Measurements from ENCODE around the gene NLGN1.

DNA sequence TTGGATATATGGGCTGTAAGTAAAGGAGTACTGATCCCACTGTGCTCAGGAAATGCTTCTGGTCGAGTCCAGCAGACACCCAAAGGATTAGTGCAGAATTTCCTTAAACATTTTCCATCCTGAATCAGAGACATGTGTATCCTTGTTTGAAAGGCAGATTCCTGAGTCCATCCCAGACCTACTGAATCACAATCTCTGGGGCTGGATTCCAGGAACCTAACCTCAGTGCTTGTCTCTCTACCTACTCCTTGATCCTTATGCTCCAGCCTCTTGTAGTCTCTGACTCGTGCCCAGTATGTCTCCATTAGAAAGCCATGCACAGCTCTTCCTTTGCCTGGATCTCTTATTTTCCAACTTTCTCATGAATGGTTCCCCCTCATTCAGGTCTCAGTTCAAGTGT lies 585.8 kb downstream of the NLGN1 start:
- TF ChIP-seq, protein P1, sequence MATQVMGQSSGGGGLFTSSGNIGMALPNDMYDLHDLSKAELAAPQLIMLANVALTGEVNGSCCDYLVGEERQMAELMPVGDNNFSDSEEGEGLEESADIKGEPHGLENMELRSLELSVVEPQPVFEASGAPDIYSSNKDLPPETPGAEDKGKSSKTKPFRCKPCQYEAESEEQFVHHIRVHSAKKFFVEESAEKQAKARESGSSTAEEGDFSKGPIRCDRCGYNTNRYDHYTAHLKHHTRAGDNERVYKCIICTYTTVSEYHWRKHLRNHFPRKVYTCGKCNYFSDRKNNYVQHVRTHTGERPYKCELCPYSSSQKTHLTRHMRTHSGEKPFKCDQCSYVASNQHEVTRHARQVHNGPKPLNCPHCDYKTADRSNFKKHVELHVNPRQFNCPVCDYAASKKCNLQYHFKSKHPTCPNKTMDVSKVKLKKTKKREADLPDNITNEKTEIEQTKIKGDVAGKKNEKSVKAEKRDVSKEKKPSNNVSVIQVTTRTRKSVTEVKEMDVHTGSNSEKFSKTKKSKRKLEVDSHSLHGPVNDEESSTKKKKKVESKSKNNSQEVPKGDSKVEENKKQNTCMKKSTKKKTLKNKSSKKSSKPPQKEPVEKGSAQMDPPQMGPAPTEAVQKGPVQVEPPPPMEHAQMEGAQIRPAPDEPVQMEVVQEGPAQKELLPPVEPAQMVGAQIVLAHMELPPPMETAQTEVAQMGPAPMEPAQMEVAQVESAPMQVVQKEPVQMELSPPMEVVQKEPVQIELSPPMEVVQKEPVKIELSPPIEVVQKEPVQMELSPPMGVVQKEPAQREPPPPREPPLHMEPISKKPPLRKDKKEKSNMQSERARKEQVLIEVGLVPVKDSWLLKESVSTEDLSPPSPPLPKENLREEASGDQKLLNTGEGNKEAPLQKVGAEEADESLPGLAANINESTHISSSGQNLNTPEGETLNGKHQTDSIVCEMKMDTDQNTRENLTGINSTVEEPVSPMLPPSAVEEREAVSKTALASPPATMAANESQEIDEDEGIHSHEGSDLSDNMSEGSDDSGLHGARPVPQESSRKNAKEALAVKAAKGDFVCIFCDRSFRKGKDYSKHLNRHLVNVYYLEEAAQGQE (IDR thresholded peaks at IDR 0.05; ENCODE audit: insufficient read depth in 1 of 2, low read depth in 2 of 2, low read length in 2 of 2), result no peak
- TF ChIP-seq POLR2AphosphoS5 (IDR thresholded peaks at IDR 0.05; ENCODE audit: low read depth, low read length), result no peak
- TF ChIP-seq SIN3A (IDR thresholded peaks at IDR 0.05; ENCODE audit: borderline replicate concordance, insufficient read depth, low read length), result no peak
